Activated CD4-positive, alpha-beta T cell treated with anti-CD3 and anti-CD28 coated beads for 48 hours (primary cell): ENCODE data around the gene VAV3.
"Not testable (repeated sequence)": the region's sequence is repeated elsewhere in the genome, so short reads cannot be mapped to it uniquely, and the experiment has no call there.

ENCODE experiments used
- DNase-seq: peaks from one replicate; pipeline ENCODE4 v3.0.0-alpha.2; 2020

Gene VAV3

DNA sequence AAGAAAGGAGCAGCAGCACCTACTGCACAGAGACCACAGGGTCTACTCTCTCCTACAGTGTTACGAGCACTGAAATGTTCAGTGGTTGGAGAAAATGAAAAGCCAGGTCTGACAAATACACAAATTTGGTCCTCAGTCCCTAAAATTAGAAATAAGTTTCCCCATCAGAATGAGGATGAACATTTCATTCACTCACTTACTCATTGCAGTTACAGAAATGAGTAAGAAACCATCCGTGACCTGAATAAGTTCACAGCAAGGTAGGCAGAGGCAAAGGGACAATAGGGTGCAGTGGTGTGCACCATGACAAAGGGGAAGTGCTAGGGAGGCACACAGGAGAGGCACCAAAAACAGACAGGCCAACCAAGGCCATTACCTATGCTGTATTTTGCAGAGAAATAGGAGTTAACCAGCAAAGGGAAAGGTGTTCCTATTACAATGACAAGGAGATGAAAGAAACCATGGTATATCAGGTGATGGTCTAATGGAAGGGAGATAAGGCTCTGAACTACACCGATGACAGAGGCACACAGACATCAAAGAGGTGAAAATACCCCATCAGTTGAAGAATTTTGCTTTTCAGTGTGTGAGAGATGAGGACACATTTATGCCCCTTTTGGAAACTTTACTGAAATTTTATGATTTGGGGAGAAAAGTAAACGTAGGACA lies 29.4 kb downstream of the VAV3 start:
- peak; percentile 68 for DNase-seq

GRCh38 chr1:107934578-107934977 lies 30.4 kb downstream of the VAV3 start:
- DNase-seq, result no peak

GRCh38 chr1:107933736-107934135 lies 31.2 kb downstream of the VAV3 start:
- DNase-seq, result no peak

DNA sequence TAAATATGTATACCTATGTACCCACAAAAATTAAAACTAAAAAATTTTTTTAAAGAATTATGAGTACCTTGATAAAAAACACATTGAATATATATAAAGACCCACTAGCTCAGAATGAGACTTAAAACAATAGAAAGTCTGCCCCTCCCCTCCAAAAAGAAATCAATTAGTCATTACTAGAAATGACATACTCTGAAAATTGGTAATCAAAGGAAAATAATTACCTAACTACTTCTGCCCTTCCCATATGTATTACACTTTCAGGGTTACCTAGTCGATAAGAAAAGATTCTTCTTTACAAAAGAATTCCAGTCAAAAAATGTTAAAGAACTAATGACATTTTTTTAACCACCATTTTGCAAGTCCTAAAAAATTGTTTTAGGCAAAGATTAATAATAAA lies 34.7 kb downstream of the VAV3 start:
- DNase-seq, result no peak

GRCh38 chr1:107927820-107928219 lies 37.2 kb downstream of the VAV3 start:
- DNase-seq, result no peak

DNA sequence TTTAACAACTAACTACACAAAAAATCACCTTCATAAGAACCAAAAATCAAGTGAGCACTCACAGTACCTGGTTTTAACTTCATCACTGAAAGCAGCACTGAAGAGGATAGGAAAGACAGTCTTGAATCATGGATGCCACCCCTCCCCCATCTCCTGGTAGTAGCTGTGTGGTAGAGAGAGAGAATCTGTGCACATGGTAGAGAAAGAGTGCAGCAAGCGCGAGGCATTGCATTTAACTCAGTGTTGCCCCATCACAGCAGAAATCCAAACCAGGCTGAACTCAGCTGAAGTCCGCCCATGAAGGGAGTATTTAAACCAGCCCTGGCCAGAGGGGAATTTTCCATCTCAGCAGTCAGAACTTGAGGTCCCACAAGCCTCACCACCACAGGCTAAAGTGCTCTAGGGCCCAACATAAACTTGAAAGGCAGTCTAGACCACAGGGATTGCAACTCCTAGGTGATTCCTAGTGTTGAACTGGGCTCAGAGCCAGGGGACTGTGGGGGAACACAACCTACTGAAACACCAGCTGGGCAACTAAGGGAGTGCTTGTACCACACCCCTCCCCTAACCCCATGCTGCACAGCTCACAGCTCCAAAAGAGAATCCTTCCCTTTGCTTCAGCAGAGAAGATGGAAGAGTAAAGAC lies 38.4 kb downstream of the VAV3 start:
- DNase-seq, result peak; percentile 17

DNA sequence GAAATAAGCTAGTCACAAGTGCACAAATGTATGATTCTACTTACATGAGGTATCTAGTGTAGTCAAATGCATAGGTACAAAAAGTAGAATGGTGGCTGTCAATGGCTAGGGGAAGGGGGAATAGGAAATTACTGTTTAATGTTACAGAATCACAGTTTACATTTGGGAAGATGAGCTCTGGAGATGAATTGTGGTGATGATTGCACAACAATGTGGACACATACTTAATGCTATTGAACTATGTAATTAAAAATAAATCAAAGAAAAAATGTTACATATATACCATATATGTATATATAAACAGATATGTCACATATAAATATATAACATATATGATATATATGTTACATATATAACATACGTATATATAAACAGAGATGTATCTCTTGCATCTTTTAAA lies 39.4 kb downstream of the VAV3 start:
- no peak for DNase-seq

DNA sequence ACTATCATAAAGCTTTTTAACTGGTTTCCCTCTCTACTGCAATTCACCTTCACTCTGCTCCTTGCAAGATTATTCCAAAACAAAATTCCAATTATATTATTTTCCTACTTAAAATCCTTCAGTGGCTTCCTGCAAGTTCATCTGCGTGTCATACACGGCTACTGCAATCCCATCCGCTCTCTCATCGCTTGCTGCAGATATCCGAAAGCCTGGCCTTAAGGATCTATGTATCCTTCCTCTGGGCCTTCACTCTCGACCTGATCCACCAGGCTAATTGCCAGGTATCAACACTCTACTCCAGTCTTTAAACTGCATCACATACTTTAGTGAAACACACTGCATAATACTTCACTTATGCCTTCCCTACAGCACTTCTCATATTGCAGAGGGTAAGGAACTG lies 44.0 kb downstream of the VAV3 start:
- DNase-seq, result no peak

DNA sequence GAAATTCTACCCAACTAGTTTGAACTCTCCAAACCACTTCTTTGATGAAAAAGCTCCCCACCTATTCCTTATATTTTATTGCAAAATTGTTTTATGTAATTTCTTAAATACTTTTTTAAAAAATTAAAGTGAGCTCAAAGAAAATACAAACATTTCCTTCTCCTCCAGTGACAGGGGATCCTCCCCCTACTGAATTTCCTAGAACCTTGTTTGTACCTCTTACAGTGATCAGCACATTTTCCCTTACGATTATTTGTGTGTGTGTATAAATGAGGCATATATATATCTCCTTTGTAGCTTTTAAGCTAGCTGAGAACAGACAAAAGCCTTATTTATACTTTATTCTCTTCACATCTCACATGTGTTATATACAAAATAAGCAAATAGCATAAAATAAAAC lies 44.4 kb downstream of the VAV3 start:
- no peak for DNase-seq

DNA sequence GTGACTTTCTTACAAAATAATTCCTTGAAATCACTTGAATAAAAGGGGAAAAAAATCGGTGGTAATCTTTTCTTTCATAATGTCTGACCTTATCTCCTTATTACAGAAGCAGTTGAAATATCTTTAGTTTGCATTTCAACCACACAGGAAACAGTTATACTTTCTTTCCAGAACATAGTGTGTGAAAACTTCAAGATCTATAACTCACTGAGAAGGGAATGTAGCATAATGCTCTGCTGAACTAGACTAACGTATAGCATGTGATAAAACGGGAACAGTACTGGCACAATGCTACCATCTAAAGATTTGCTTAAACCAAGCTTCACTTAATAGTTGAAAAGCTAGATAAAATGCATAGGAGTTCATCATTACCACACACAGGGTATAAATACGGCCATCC lies 45.0 kb downstream of the VAV3 start:
- no peak for DNase-seq

GRCh38 chr1:107914119-107914765 lies 50.7 kb downstream of the VAV3 start:
- no peak for DNase-seq

DNA sequence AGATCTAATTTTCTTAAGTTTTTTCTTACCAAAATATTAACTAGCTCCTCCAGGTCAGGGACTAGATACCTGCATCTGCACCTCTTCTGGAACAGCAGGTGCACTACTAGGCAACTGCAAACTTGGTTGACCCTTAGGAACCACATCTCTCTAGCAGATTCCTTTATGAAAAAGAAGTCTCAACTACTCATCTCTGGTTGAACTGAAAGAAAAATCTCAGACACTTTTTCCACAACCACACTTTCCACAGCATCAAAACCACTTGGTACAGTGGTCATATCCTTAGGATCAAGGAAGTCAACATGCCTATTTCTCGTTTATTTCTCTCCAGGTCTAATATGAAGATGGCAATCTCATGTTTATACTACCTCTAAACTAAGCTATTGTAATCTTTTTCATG lies 52.3 kb downstream of the VAV3 start:
- no peak for DNase-seq

GRCh38 chr1:107900090-107900945 lies 64.7 kb downstream of the VAV3 start:
- DNase-seq, result no peak

- no peak for DNase-seq
Observed at GRCh38 chr1:107899655-107900054, 65.3 kb downstream of the VAV3 start.

DNA sequence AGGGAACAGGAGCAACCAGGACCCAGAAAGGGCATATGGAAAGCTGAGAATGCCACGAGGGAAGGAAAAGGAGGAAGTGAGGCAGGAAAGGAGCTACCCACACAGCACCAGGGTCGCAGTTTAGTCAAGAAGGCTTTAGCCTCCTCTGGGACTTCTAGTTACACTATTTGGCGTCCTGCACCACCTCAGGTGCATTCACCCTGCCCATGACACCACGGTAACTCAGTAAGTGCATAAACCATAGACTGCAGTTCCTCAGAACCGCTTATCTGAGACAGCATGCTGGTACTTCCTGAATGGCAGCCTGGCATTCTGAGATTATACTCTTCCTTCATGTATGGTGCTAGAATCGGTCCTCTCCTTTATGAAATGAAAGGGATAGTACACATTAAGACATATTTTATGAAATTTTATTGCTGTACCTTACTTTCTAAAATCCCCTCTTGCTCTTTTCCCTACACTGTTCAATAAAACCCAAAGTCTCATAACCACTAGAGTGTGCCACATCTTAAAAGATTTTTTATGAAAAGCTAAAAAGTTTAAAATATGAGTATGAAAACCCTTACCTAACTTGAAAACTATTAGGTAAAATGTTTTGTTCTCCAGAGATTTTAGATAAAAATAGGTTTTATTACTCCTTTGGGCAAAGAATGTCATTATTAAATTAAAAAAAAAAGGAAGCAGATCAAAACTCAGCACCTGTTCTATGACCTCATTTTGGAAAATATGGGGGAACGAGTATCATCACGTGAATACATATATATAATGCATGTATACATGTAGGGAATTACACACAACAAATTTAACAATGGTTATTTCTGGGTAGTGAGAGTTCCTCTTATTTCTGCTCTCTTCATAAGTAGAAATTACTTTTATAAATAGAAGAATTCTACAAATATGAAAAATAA lies 67.3 kb downstream of the VAV3 start:
- DNase-seq, result peak; percentile 9

DNA sequence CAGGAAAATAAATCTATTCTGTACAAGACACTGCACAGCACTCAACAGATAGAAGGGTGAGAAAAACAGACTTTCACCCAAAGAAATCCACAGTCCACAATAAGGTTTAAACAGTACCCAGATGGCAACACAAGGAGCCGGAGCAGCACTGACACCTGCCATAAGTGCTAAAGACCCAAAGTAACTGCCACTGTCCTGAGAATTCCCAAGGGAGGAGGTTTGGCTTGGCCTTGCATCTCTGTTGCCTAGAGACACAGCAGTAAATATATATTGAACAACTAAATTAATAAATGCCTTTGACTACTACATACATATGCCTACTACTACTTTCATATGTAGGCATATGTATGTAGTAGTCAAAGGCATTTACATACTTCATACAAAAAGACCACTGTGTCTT lies 68.0 kb downstream of the VAV3 start:
- no peak for DNase-seq

GRCh38 chr1:107896401-107896800 lies 68.6 kb downstream of the VAV3 start:
- no peak for DNase-seq

GRCh38 chr1:107895403-107896191 lies 69.4 kb downstream of the VAV3 start:
- peak; percentile 5 for DNase-seq

GRCh38 chr1:107894605-107895004 lies 70.4 kb downstream of the VAV3 start:
- DNase-seq, result no peak

DNA sequence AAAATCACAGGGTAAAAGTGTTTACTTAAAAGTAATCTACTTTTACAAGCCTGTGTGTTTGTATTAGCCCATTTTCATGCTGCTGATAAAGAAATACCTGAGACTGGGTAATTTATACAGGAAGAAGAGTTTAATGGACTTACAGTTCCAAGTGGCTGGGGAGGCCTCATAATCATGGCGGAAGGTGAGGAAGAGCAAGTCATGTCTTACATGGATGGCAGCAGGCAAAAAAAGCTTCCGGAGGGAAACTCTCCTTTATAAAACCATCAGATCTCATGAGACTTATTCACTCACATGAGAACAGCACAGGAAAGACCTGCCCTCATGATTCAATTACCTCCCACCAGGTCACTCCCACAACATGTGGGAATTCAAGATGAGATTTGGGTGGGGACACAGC lies 71.6 kb downstream of the VAV3 start:
- DNase-seq, result not testable (repeated sequence)

DNA sequence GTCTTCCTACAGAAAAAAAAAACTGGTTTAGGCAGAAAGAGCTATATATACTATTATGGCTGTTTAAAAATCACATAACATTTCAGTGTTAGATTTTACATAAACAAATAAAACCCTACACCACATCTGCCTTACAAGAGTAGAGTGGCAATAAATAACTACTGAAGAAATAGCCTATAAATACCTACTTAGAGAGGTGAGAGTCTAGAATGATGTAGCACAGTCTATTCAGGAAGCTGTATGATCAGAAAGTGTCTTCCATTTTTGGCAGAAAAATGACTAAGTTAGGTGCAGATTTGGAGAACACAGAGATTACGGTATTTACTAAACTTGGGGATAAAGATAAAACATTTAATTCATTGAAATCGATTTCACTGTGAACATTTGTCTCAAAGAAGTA lies 75.5 kb downstream of the VAV3 start:
- no peak for DNase-seq

DNA sequence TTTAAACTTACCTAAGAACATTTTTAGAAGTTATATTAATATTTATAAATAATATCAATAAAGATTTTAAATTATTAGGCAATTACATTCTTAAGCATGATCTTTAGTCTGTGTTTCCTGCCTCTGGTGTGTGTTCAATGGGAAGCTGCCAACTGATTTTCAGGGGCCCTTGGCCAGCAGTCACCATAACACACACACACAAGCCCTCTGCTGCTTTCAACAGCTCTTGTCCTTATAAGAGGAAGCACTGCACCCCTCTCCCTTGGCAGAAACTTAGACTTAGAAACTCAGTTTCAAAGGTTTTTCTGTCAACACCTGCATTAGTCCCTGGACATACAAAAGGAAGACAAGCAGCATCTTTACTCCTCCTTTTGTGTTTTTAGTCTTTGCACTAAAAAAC lies 81.4 kb downstream of the VAV3 start:
- no peak for DNase-seq
